ENCODE results near the gene FKBP3. TPM values are rescaled to one million over a fixed set of nuclear protein-coding genes. Genes with fewer than 3 reads are reported as not detected.

FKBP3 gene
- polyA plus RNA-seq, 1 experiment, result 105 TPM

DNA sequence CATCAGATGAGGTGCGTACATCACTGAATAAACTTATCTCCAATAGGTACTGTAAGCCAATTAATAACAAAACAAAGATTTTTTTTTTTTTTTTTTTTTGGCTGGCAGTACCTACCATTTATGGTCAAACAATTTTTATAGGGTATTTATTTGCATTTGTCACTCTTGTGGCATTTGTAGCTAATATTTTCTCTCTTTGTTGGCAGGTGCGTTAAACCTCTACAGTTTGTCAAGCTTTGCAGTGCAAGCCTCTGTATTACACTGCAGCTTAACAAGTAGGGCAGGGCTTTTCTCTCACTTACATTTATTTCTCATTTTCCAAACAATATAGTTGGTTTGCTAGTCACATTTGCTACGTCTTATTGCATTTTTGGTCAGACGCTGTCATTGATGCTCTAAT is 38.1 kb downstream of the FKBP3 start:
- Histone ChIP-seq H3K9me3 (ENCODE audit: control insufficient read depth, insufficient read depth, low read length) (no peaks in the 10 kb centered on the region), H3K27ac (ENCODE audit: low read depth, low read length) (no peak overlapping the region), H3K27me3 (ENCODE audit: control insufficient read depth, insufficient read depth, low read length) (no peaks in the 10 kb centered on the region), H3K4me3 (ENCODE audit: low read depth, low read length) (no peak overlapping the region)
- TF ChIP-seq, protein P1, sequence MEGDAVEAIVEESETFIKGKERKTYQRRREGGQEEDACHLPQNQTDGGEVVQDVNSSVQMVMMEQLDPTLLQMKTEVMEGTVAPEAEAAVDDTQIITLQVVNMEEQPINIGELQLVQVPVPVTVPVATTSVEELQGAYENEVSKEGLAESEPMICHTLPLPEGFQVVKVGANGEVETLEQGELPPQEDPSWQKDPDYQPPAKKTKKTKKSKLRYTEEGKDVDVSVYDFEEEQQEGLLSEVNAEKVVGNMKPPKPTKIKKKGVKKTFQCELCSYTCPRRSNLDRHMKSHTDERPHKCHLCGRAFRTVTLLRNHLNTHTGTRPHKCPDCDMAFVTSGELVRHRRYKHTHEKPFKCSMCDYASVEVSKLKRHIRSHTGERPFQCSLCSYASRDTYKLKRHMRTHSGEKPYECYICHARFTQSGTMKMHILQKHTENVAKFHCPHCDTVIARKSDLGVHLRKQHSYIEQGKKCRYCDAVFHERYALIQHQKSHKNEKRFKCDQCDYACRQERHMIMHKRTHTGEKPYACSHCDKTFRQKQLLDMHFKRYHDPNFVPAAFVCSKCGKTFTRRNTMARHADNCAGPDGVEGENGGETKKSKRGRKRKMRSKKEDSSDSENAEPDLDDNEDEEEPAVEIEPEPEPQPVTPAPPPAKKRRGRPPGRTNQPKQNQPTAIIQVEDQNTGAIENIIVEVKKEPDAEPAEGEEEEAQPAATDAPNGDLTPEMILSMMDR (IDR thresholded peaks at IDR 0.05; ENCODE audit: low read depth, low read length), result no peak
- POLR2A ChIA-PET, result interaction anchor here (0.7 kb wide), 1 partner anchor 136 kb away, joined by 3 read pairs; no protein-coding TSS in a partner anchor
- CTCF ChIA-PET, result no interaction called here
- DNase-seq (ENCODE audit: low read depth, low spot score), result no peak

DNA sequence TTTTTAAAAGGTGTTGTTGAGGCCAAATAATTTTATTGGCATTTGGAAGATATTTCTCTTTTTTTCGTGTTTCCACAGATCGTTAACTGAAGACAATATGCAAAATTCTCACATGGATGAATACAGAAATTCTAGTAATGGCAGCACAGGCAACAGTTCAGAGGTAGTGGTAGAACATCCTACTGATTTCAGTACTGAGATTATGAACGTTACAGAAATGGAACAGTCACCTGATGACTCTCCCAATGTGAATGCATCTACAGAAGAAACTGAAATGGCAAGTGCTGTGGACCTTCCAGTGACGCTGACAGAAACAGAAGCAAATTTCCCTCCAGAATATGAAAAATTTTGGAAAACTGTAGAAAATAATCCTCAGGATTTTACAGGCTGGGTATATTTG is 39.1 kb downstream of the FKBP3 start:
- ChIA-PET POLR2A (no interaction called here), CTCF (interaction anchor here (0.7 kb wide), 1 partner anchor 13 kb away, joined by 3 read pairs; no protein-coding TSS in a partner anchor)

DNA sequence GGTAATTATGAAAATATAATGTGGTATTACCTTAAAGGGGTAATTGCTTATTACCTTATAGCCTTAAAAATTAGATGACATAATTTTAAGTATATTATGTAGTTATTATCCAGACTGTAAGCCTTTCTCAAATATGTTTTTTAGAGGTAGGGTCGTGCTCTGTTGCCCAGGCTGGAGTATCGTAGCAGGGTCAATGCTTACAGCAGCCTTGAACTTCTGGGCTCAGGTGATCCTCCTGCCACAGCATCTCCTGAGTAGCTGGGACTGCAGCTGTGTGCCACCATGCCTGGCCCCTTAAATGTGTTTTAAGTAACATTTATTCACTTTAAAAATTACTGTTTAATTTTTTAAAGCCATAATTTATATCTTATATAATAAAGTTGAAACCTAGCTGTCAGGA is 40.0 kb downstream of the FKBP3 start:
- no peak overlapping the region for H3K4me3 ChIP-seq (ENCODE audit: low read depth, low read length)
- POLR2A ChIA-PET, result no interaction called here
- CTCF ChIA-PET, result no interaction called here
- no peak for DNase-seq (ENCODE audit: low read depth, low spot score)
- no peaks in the 10 kb centered on the region for H3K27me3 ChIP-seq (ENCODE audit: control insufficient read depth, insufficient read depth, low read length)
- no peaks in the 10 kb centered on the region for H3K9me3 ChIP-seq (ENCODE audit: control insufficient read depth, insufficient read depth, low read length)
- TF ChIP-seq, protein P1 (IDR thresholded peaks at IDR 0.05; ENCODE audit: low read depth, low read length), result no peak
- H3K27ac ChIP-seq (ENCODE audit: low read depth, low read length), result no peak overlapping the region

More for the DNA sequence above, 39.1 kb downstream of the FKBP3 start:
- Histone ChIP-seq H3K9me3 (ENCODE audit: control insufficient read depth, insufficient read depth, low read length) (no peaks in the 10 kb centered on the region), H3K4me3 (ENCODE audit: low read depth, low read length) (no peak overlapping the region), H3K27me3 (ENCODE audit: control insufficient read depth, insufficient read depth, low read length) (no peaks in the 10 kb centered on the region), H3K27ac (ENCODE audit: low read depth, low read length) (no peak overlapping the region)
- DNase-seq (ENCODE audit: low read depth, low spot score), result no peak
- TF ChIP-seq, protein P1 (IDR thresholded peaks at IDR 0.05; ENCODE audit: low read depth, low read length), result no peak

DNA sequence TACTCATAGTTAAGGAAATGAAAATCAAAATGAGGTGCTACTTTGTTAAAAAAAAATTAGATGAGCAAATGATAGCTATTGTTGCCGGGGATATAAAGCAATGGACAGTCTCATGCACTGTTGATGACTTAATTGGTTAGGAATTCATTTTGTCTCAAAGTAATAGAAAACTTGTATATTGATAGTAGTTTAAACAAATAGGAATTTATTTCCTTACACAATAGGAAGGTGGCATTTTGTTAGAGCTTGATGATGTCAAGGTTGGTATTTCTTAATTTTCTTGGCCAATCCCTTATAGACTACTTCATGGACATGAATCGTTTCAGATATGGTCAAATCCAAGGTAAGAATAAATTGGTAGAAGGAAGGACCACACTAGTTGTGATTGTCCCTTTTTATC is 42.6 kb downstream of the FKBP3 start:
- POLR2A ChIA-PET, result interaction anchor here (0.6 kb wide), 1 partner anchor 21 kb away, joined by 5 read pairs; no protein-coding TSS in a partner anchor
- H3K27me3 ChIP-seq (ENCODE audit: control insufficient read depth, insufficient read depth, low read length), result no peaks in the 10 kb centered on the region
- DNase-seq (ENCODE audit: low read depth, low spot score), result no peak
- H3K27ac ChIP-seq (ENCODE audit: low read depth, low read length), result no peak overlapping the region
- no peaks in the 10 kb centered on the region for H3K9me3 ChIP-seq (ENCODE audit: control insufficient read depth, insufficient read depth, low read length)
- CTCF ChIA-PET, result no interaction called here
- TF ChIP-seq, protein P1 (IDR thresholded peaks at IDR 0.05; ENCODE audit: low read depth, low read length), result no peak
- H3K4me3 ChIP-seq (ENCODE audit: low read depth, low read length), result no peak overlapping the region

DNA sequence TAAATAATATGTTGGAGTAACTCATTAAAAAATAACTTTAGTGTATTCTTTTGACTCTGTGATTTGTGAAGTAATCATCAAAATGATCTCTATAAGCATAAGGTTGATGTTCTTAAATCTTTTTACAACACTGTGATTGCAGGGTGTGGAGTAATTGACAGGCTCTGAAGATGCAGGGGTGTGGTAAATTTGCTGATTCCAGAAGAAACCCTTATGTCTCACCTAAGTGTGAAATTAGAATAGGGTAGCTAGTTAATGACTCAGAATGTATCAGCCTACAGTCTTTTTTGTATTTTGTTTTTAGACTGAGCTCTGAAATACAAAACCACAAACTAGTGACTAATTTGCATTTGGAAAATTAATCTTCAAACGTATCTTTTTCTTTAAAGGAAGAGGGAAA is 44.5 kb downstream of the FKBP3 start:
- H3K4me3 ChIP-seq (ENCODE audit: low read depth, low read length), result no peak overlapping the region
- ChIA-PET POLR2A (no interaction called here), CTCF (no interaction called here)

More for the DNA sequence above, 44.5 kb downstream of the FKBP3 start:
- H3K9me3 ChIP-seq (ENCODE audit: control insufficient read depth, insufficient read depth, low read length), result no peaks in the 10 kb centered on the region
- no peak overlapping the region for H3K27ac ChIP-seq (ENCODE audit: low read depth, low read length)
- TF ChIP-seq, protein P1 (IDR thresholded peaks at IDR 0.05; ENCODE audit: low read depth, low read length), result no peak
- H3K27me3 ChIP-seq (ENCODE audit: control insufficient read depth, insufficient read depth, low read length), result no peaks in the 10 kb centered on the region
- DNase-seq (ENCODE audit: low read depth, low spot score), result no peak

Measured in AG04450 (cell line).